NCI-H146 (cell line): ENCODE measurements around the gene SBNO2.

ENCODE experiments used
- DNase-seq: peaks from one replicate; lab custom pipeline; 2025; lab: John Stamatoyannopoulos, UW

Gene SBNO2

GRCh38 chr19:1058112-1058511 is 116.0 kb downstream of the SBNO2 start:
- DNase-seq: no peak
